Fibroblast of lung (primary cell): ENCODE data around the gene NEUROD2. TPM values are rescaled to one million over a fixed set of nuclear protein-coding genes. Genes with fewer than 3 reads are reported as not detected.

Experiments used
- DNase-seq, 2 donors: peaks; one replicate each; pipeline versions ENCODE4 v3.0.0 to v3.0.0-alpha.2; 2010; ENCODE audit warnings: low read depth in 2 of 2
- H2AFZ ChIP-seq: 2 replicates; pipeline ENCODE4 v1.5.1; 2012; ENCODE audit warnings: low read length, control low read depth, inconsistent platforms
- H3K27ac ChIP-seq: 2 replicates; pipeline ENCODE4 v1.5.1; 2011; ENCODE audit warnings: low read length, control low read depth; ENCODE audit not compliant: insufficient read depth
- H3K27me3 ChIP-seq: 2 replicates; pipeline ENCODE4 v1.5.1; 2011; ENCODE audit warnings: mild to moderate bottlenecking, low read length; ENCODE audit not compliant: control insufficient read depth, insufficient read depth
- H3K36me3 ChIP-seq: 2 replicates; pipeline ENCODE4 v1.5.1; 2011; ENCODE audit warnings: low read length; ENCODE audit not compliant: control insufficient read depth, insufficient read depth
- H3K4me1 ChIP-seq: 2 replicates; pipeline ENCODE4 v1.5.1; 2011; ENCODE audit warnings: low read length; ENCODE audit not compliant: control insufficient read depth, insufficient read depth; ENCODE audit errors: extremely low read depth
- H3K4me2 ChIP-seq: 2 replicates; pipeline ENCODE4 v1.5.1; 2011; ENCODE audit warnings: low read length, control low read depth; ENCODE audit not compliant: insufficient read depth; ENCODE audit errors: extremely low read depth
- H3K4me3 ChIP-seq, 4 experiments: fragments of 200-600 bp in 1 of 4; sonication (generic) in 1 of 4; replicated peaks in 1 of 4; 2 replicates each; pipeline ENCODE4 v1.5.1; 2011 to 2016; ENCODE audit warnings: low read length in 4 of 4, low read depth in 3 of 4, mild to moderate bottlenecking in 3 of 4, control low read depth in 2 of 4, inconsistent platforms in 1 of 4, mixed read lengths in 1 of 4; ENCODE audit not compliant: insufficient read depth in 1 of 4; ENCODE audit errors: control extremely low read depth in 1 of 4
- H3K79me2 ChIP-seq: 2 replicates; pipeline ENCODE4 v1.5.1; 2012; ENCODE audit warnings: mild to moderate bottlenecking, low read length, inconsistent platforms; ENCODE audit not compliant: control insufficient read depth, insufficient read depth
- H3K9ac ChIP-seq: 2 replicates; pipeline ENCODE4 v1.5.1; 2011; ENCODE audit warnings: mild to moderate bottlenecking, low read length, control low read depth; ENCODE audit not compliant: insufficient read depth
- H3K9me3 ChIP-seq: 2 replicates; pipeline ENCODE4 v1.5.1; 2012; ENCODE audit warnings: low read depth, low read length; ENCODE audit not compliant: control insufficient read depth, insufficient read depth
- H4K20me1 ChIP-seq: 2 replicates; pipeline ENCODE4 v1.5.1; 2011; ENCODE audit warnings: low read length; ENCODE audit not compliant: control insufficient read depth, insufficient read depth; ENCODE audit errors: extremely low read depth
- EZH2 ChIP-seq: IDR thresholded peaks from 2 replicates; pipeline ENCODE4 v1.5.1; 2012; ENCODE audit warnings: low read length, control low read depth, mild to moderate bottlenecking; ENCODE audit errors: missing control alignments
- polyA plus RNA-seq, 2 donors: library from polyadenylated mRNA; depleted of rRNA in 1 of 2; stranded (reverse) in 1 of 2; unstranded in 1 of 2; fragments of >200 nt; gene quantifications; 2 replicates each; pipeline ENCODE4 v1.2.1, GENCODE V29; 2011 to 2012; ENCODE audit warnings: missing spikeins in 1 of 2
- total RNA-seq: library from RNA; depleted of rRNA; stranded (reverse); fragments of >200 nt; gene quantifications from 2 replicates; pipeline ENCODE4 v1.2.1, GENCODE V29; 2014
- TF ChIP-seq, protein P1 (sequence below), 2 donors: IDR thresholded peaks in 1 of 2; conservative IDR thresholded peaks in 1 of 2; 1 replicate in 1 of 2; 2 replicates in 1 of 2; pipeline ENCODE4 v1.5.1; 2011 to 2012; ENCODE audit warnings: low read length in 2 of 2, control low read depth in 1 of 2, inconsistent platforms in 1 of 2, low read depth in 1 of 2, mild to moderate bottlenecking in 1 of 2

NEUROD2 gene
- total and polyA plus RNA-seq, 2 donors (not counting 1 experiment from before 2014, with no cell fraction given), result not detected

DNA sequence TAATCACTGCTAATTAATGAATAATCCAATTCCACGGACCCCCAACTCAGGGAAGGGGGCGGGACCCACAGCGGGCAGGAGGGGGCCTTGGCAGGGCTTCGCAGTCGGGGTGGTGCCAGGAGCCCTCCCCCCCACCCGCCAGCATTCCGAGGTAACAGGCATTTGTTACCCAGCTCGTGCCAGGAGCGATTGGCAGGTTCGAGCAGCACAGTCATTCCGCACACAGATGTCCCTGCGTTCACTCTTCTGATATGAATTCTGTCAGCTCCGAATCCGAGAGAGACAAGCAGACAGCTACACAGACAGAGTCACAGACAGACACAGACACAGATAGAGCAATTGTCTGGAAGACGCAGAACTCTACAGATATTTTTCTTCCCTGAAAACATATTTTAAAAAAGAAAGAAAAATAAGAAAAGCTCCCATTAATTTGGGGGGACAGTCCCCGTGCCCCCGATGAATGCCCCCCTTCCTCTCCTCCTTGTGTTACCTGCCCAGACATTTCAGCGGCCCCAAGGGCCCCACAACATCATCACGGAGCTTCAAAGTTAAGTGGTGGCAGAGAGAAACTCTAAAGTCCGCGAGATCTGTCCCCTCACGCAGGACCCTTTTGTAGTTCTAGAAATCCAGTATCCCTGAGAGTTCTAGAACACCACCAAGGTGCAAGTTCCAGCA is 10.2 kb downstream of the NEUROD2 start:
- Histone ChIP-seq H3K79me2 (no peaks in the 10 kb centered on the region), H3K27me3 (peaks cover 69% of the 10 kb centered on the region), H3K4me2 (no peak overlapping the region), H2AFZ (no peak overlapping the region), H4K20me1 (no peaks in the 10 kb centered on the region), H3K36me3 (no peaks in the 10 kb centered on the region), H3K27ac (no peak overlapping the region), H3K9me3 (no peaks in the 10 kb centered on the region), H3K4me1 (no peaks in the 10 kb centered on the region), H3K4me3 (no peak overlapping the region), H3K9ac (no peak overlapping the region)
- no peak for TF ChIP-seq EZH2
- TF ChIP-seq, protein P1, sequence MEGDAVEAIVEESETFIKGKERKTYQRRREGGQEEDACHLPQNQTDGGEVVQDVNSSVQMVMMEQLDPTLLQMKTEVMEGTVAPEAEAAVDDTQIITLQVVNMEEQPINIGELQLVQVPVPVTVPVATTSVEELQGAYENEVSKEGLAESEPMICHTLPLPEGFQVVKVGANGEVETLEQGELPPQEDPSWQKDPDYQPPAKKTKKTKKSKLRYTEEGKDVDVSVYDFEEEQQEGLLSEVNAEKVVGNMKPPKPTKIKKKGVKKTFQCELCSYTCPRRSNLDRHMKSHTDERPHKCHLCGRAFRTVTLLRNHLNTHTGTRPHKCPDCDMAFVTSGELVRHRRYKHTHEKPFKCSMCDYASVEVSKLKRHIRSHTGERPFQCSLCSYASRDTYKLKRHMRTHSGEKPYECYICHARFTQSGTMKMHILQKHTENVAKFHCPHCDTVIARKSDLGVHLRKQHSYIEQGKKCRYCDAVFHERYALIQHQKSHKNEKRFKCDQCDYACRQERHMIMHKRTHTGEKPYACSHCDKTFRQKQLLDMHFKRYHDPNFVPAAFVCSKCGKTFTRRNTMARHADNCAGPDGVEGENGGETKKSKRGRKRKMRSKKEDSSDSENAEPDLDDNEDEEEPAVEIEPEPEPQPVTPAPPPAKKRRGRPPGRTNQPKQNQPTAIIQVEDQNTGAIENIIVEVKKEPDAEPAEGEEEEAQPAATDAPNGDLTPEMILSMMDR (conservative IDR thresholded peaks at IDR 0.05 in 1 of 2, IDR thresholded peaks at IDR 0.05 in 1 of 2; ENCODE audit: low read depth in 1 of 2, low read length in 2 of 2), result no peak
- no peak for DNase-seq

- Histone ChIP-seq H4K20me1 (no peaks in the 10 kb centered on the region), H3K27me3 (peaks cover 61% of the 10 kb centered on the region), H3K79me2 (no peaks in the 10 kb centered on the region), H3K36me3 (no peaks in the 10 kb centered on the region), H3K9me3 (no peaks in the 10 kb centered on the region), H3K27ac (no peak overlapping the region), H3K4me2 (no peak overlapping the region), H3K4me1 (no peaks in the 10 kb centered on the region), H3K4me3 (no peak overlapping the region), H2AFZ (no peak overlapping the region), H3K9ac (no peak overlapping the region)
- DNase-seq, result no peak
- TF ChIP-seq, protein P1 (conservative IDR thresholded peaks at IDR 0.05 in 1 of 2, IDR thresholded peaks at IDR 0.05 in 1 of 2; ENCODE audit: low read depth in 1 of 2, low read length in 2 of 2), result no peak
- peak; percentile 84 for TF ChIP-seq EZH2
Observed at GRCh38 chr17:39596543-39597267, 11.0 kb downstream of the NEUROD2 start.

- Histone ChIP-seq H3K4me2 (no peak overlapping the region), H2AFZ (no peak overlapping the region), H3K4me1 (no peaks in the 10 kb centered on the region), H3K9me3 (no peaks in the 10 kb centered on the region), H4K20me1 (no peaks in the 10 kb centered on the region), H3K27me3 (peaks cover 54% of the 10 kb centered on the region), H3K79me2 (no peaks in the 10 kb centered on the region), H3K27ac (no peak overlapping the region), H3K36me3 (no peaks in the 10 kb centered on the region), H3K4me3 (no peak overlapping the region), H3K9ac (no peak overlapping the region)
- TF ChIP-seq, protein P1 (conservative IDR thresholded peaks at IDR 0.05 in 1 of 2, IDR thresholded peaks at IDR 0.05 in 1 of 2; ENCODE audit: low read depth in 1 of 2, low read length in 2 of 2), result no peak
- no peak for TF ChIP-seq EZH2
- no peak for DNase-seq
Observed at GRCh38 chr17:39595928-39596510, 11.7 kb downstream of the NEUROD2 start.
